ENCODE data around the gene SLC7A4. TPM values are rescaled to one million over a fixed set of nuclear protein-coding genes. Genes with fewer than 3 reads are reported as not detected.
"Not testable (repeated sequence)": the region's sequence is repeated elsewhere in the genome, so short reads cannot be mapped to it uniquely, and the experiment has no call there.

SLC7A4 gene
- total and polyA plus RNA-seq, 8 donors: 0.14 to 3.0 (median 0.40) TPM

DNA sequence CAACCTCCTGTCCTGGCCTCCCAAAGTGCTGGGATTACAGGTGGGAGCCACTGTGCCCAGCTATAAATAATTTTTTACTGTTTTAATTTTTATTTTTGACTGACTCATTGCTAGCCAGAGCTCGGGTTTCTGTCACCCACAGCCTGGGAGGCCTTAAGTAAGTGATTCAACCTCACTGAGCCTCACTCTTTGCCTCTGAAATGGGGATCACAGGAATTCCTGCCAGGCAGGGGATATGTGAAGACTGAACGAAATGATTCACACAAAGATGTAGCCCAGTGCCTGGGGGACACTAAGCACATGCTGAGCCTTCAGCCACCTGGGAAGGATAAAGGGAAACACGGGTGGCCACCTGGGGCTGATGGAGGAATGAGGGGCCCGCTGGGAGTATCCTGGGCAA lies 9.6 kb upstream of the SLC7A4 start:
- Histone ChIP-seq H3K4me3 (no peak overlapping the region), H3K9me3 (no peaks in the 10 kb centered on the region), H3K36me3 (no peaks in the 10 kb centered on the region), H3K27ac (no peak overlapping the region), H3K27me3 (peaks cover 0 to 34% of the 10 kb centered on the region in 2 donors), H3K4me1 (peaks cover 7 to 13% of the 10 kb centered on the region in 2 donors)
- ATAC-seq (no peak), DNase-seq (no peak)
- intact Hi-C loops (cut with DNase I): no loop called here
- TF ChIP-seq CTCF (IDR thresholded peaks at IDR 0.05): no peak

DNA sequence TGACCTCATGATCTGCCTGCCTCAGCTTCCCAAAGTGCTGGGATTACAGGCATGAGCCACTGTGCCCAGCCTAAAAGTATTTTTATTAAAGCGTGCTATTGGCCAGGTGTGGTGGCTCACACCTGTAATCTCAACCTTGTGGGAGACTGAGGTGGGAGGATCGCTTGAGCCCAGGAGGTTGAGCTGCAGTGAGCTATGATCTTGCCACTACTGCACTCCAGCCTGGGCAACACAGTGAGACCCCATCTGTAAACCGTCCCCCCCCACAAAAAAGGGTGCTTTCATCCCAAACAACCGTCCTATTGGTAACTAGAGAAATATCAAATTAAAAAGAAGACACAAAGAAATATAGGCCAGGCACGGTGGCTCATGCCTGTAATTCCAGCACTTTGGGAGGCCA lies 6.8 kb upstream of the SLC7A4 start:
- ATAC-seq; DNase-seq; intact Hi-C loops (cut with DNase I); H3K9me3 ChIP-seq; H3K4me3 ChIP-seq; H3K27ac ChIP-seq; H3K36me3 ChIP-seq; H3K4me1 ChIP-seq: not testable (repeated sequence)
- H3K27me3 ChIP-seq: peaks cover 0 to 17% of the 10 kb centered on the region in 2 donors

DNA sequence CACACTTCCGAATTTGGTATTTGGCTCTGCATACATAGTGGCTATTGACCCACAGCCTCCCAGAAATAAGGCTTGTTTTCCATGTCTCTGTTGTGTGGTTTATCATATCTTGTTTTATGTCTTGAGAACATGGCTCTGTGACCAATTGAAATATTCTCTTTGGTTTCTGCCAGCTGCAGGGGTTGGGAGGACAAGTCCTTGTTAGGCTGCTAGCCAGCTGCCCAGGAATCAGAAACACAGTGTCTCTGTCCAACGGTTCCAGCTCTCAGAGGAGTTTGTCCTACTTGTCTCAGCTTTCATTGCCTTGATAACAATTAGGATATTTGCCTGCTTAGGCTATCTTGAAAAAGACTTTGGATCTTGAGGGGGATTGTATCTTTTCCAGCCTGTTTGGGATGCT lies 6.0 kb upstream of the SLC7A4 start:
- Histone ChIP-seq H3K9me3 (no peaks in the 10 kb centered on the region), H3K36me3 (no peaks in the 10 kb centered on the region), H3K27me3 (peaks cover 0 to 15% of the 10 kb centered on the region in 2 donors), H3K27ac (no peak overlapping the region), H3K4me1 (no peaks in the 10 kb centered on the region), H3K4me3 (no peak overlapping the region)
- intact Hi-C loops (cut with DNase I): no loop called here
- DNase-seq (peak in 1 of 4 donors; percentile 33), ATAC-seq (no peak)
- TF ChIP-seq CTCF (IDR thresholded peaks at IDR 0.05): no peak

DNA sequence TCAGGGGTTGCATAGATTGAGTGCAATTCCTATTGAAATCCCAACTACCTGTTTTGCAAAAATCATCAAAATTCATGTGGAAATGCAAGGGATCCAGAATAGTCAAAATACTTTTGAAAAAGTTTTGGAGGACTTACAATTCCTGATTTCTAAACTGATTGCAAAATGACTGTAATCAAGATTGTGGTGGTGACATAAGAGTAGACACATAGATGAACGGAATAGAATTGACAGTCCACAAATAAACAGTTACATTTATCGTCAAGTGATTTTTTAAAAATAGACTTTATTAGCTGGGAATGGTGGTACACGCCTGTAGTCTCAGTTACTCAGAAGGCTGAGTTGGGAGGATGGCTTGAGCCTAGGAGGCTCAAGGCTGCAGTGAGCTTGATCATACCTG lies 2.6 kb upstream of the SLC7A4 start:
- Histone ChIP-seq H3K4me1 (peaks cover 5 to 6% of the 10 kb centered on the region in 2 donors), H3K9me3 (no peaks in the 10 kb centered on the region), H3K4me3 (no peak overlapping the region), H3K36me3 (no peaks in the 10 kb centered on the region), H3K27me3 (peaks cover 4 to 38% of the 10 kb centered on the region in 2 donors), H3K27ac (no peak overlapping the region)
- ATAC-seq: no peak
- intact Hi-C loops (cut with DNase I): no loop called here
- TF ChIP-seq CTCF (IDR thresholded peaks at IDR 0.05): no peak
- no peak for DNase-seq

DNA sequence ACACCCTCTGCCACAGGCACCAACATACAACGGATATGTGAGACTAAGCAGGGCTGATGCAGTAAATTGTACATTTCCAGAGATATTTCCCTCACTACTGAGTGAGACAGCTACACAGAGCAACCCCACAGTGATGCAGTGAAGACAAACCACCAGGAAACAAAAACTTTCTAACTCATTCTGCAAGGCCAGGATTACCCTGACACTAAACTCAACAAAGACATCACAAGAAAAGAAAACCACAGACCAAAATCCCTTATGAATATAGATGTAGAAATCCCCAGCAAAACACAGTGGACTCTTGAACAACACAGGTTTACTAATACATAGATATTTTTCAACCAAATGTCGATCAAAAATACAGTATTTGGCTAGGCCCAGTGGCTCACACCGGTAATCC lies 1.5 kb upstream of the SLC7A4 start:
- Histone ChIP-seq H3K27ac (no peak overlapping the region), H3K9me3 (no peaks in the 10 kb centered on the region), H3K4me1 (peaks cover 5 to 6% of the 10 kb centered on the region in 2 donors), H3K36me3 (no peaks in the 10 kb centered on the region), H3K27me3 (peaks cover 4 to 49% of the 10 kb centered on the region in 2 donors), H3K4me3 (no peak overlapping the region)
- ATAC-seq (no peak), DNase-seq (no peak)
- TF ChIP-seq CTCF (IDR thresholded peaks at IDR 0.05): no peak
- intact Hi-C loops (cut with DNase I): no loop called here
